Epithelial cell of proximal tubule (primary cell): ENCODE data around the gene SLC16A13. TPM values are rescaled to one million over a fixed set of nuclear protein-coding genes. Genes with fewer than 3 reads are reported as not detected.
A peak's percentile ranks its signal among the peaks of the same experiment; 100 is the strongest.

Experiments used
- DNase-seq: peaks from one replicate; pipeline ENCODE4 v3.0.0-alpha.2; 2011; ENCODE audit warnings: low read depth
- H3K4me3 ChIP-seq: 2 replicates; pipeline ENCODE4 v1.5.1; 2011; ENCODE audit warnings: low read depth, mild to moderate bottlenecking, low read length
- CTCF ChIP-seq: conservative IDR thresholded peaks from 2 replicates; pipeline ENCODE4 v1.5.1; 2012; ENCODE audit warnings: low read depth, mild to moderate bottlenecking, low read length
- total RNA-seq: library from RNA; depleted of rRNA; stranded (reverse); fragments of >200 nt; gene quantifications from 2 replicates; pipeline ENCODE4 v1.2.3, GENCODE V29; 2015

SLC16A13 gene
- total RNA-seq, 1 donor from 2014 or later, result 3.1 TPM

GRCh38 chr17:7002288-7003047 is 33.3 kb upstream of the SLC16A13 start:
- DNase-seq, result no peak
- H3K4me3 ChIP-seq, result no peak overlapping the region
- no peak for TF ChIP-seq CTCF

- no peak overlapping the region for H3K4me3 ChIP-seq
- no peak for TF ChIP-seq CTCF
- no peak for DNase-seq
These were observed 32.1 kb upstream of the SLC16A13 start for GRCh38 chr17:7003745-7004144.

- H3K4me3 ChIP-seq, result no peak overlapping the region
- DNase-seq, result no peak
- TF ChIP-seq CTCF, result peak; percentile 72
These were observed 31.2 kb upstream of the SLC16A13 start for GRCh38 chr17:7004398-7005253.

GRCh38 chr17:7005716-7006115 is 30.1 kb upstream of the SLC16A13 start:
- no peak for TF ChIP-seq CTCF
- no peak overlapping the region for H3K4me3 ChIP-seq
- DNase-seq, result no peak

GRCh38 chr17:7007143-7007542 is 28.7 kb upstream of the SLC16A13 start:
- no peak for TF ChIP-seq CTCF
- no peak overlapping the region for H3K4me3 ChIP-seq
- no peak for DNase-seq

- no peak for TF ChIP-seq CTCF
- H3K4me3 ChIP-seq, result peak overlapping the region; percentile 95
- no peak for DNase-seq
These were observed 25.3 kb upstream of the SLC16A13 start for GRCh38 chr17:7010523-7010922.
